GM21423 (cell line): Measurements from ENCODE around the gene SKIDA1.
"Not testable (repeated sequence)": the region's sequence is repeated elsewhere in the genome, so short reads cannot be mapped to it uniquely, and the experiment has no call there.

Source experiments
- ATAC-seq: cut with Tn5 transposase; IDR thresholded peaks from one replicate; pipeline ENCODE4 v1.9.1; 2021; ENCODE audit warnings: mild to moderate bottlenecking, moderate library complexity; ENCODE audit not compliant: unreplicated experiment

Gene SKIDA1

GRCh38 chr10:21525367-21526187, at the start of gene SKIDA1:
TSS of gene SKIDA1 (minus strand) at chr10:21525682. CDS start at chr10:21517822, 7,860 bp downstream.
- ATAC-seq, result peak; percentile 49

- not testable (repeated sequence) for ATAC-seq
Measured at GRCh38 chr10:21574514-21574913, 49.0 kb upstream of the SKIDA1 start.

- no peak for ATAC-seq
Measured at GRCh38 chr10:21572578-21572977, 47.1 kb upstream of the SKIDA1 start.

- no peak for ATAC-seq
Measured at GRCh38 chr10:21570761-21571521, 45.5 kb upstream of the SKIDA1 start.

- not testable (repeated sequence) for ATAC-seq
Measured at GRCh38 chr10:21558984-21559383, 33.5 kb upstream of the SKIDA1 start.

- no peak for ATAC-seq
Measured at GRCh38 chr10:21556527-21556926, 31.0 kb upstream of the SKIDA1 start.

- ATAC-seq, result no peak
Measured at GRCh38 chr10:21552638-21553037, 27.2 kb upstream of the SKIDA1 start.

GRCh38 chr10:21547246-21547645, 21.8 kb upstream of the SKIDA1 start:
- ATAC-seq, result no peak

- not testable (repeated sequence) for ATAC-seq
Measured at GRCh38 chr10:21540701-21541100, 15.2 kb upstream of the SKIDA1 start.

GRCh38 chr10:21536874-21537273, 11.4 kb upstream of the SKIDA1 start:
- ATAC-seq, result no peak

- ATAC-seq, result not testable (repeated sequence)
Measured at GRCh38 chr10:21535976-21536375, 10.5 kb upstream of the SKIDA1 start.

- ATAC-seq, result no peak
Measured at GRCh38 chr10:21535494-21535965, 10.0 kb upstream of the SKIDA1 start.

- no peak for ATAC-seq
Measured at GRCh38 chr10:21534604-21535493, 9.4 kb upstream of the SKIDA1 start.

- ATAC-seq, result no peak
Measured at GRCh38 chr10:21534280-21534586, 8.8 kb upstream of the SKIDA1 start.

- peak; percentile 89 for ATAC-seq
Measured at GRCh38 chr10:21533467-21534279, 8.2 kb upstream of the SKIDA1 start, which contains the start of gene MLLT10. TSS of gene MLLT10 (plus strand) at chr10:21534232. CDS start at chr10:21534645, 413 bp downstream.

GRCh38 chr10:21532694-21533466, 7.4 kb upstream of the SKIDA1 start:
- ATAC-seq, result no peak

GRCh38 chr10:21531164-21531563, 5.7 kb upstream of the SKIDA1 start:
- no peak for ATAC-seq

GRCh38 chr10:21530641-21531040, 5.2 kb upstream of the SKIDA1 start:
- no peak for ATAC-seq

- ATAC-seq, result no peak
Measured at GRCh38 chr10:21530168-21530567, 4.7 kb upstream of the SKIDA1 start.
